ENCODE data around the gene GREB1. TPM values are rescaled to one million over a fixed set of nuclear protein-coding genes. Genes with fewer than 3 reads are reported as not detected.

GREB1 gene
- total RNA-seq, 1 experiment from 2014 or later, result 0.90 TPM

DNA sequence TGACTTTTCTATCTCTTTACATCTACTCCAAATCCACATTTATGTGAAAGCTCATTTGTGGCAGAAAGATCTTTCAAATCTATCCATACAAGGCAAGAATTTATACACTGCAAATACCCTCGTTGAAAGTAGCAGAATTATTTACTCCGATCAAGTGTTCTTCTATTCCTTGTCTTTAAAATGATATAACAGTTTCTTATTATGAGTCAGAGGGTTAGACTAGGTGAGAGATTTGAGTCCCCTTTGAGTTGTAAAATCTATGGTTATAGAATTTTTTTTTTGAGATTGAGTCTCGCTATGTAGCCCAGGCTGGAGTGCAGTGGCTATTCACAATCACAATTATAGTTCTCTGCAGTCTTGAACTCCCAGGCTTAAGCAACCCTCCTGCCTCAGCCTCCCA is 5.6 kb upstream of the GREB1 start:
- no TSS peak for BruUV-seq (replicated peaks)
- H3K27ac Mint-ChIP-seq (ENCODE audit: unreplicated experiment), result no peak overlapping the region
- TF ChIP-seq, protein P1, sequence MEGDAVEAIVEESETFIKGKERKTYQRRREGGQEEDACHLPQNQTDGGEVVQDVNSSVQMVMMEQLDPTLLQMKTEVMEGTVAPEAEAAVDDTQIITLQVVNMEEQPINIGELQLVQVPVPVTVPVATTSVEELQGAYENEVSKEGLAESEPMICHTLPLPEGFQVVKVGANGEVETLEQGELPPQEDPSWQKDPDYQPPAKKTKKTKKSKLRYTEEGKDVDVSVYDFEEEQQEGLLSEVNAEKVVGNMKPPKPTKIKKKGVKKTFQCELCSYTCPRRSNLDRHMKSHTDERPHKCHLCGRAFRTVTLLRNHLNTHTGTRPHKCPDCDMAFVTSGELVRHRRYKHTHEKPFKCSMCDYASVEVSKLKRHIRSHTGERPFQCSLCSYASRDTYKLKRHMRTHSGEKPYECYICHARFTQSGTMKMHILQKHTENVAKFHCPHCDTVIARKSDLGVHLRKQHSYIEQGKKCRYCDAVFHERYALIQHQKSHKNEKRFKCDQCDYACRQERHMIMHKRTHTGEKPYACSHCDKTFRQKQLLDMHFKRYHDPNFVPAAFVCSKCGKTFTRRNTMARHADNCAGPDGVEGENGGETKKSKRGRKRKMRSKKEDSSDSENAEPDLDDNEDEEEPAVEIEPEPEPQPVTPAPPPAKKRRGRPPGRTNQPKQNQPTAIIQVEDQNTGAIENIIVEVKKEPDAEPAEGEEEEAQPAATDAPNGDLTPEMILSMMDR (IDR thresholded peaks at IDR 0.05; ENCODE audit: unreplicated experiment), result no peak
- H3K27me3 Mint-ChIP-seq (ENCODE audit: unreplicated experiment), result peaks cover 79% of the 10 kb centered on the region
- H3K4me1 Mint-ChIP-seq (ENCODE audit: low read depth, unreplicated experiment), result peaks cover 9% of the 10 kb centered on the region
- CTCF ChIA-PET, result no interaction called here
- intact Hi-C loops (cut with micrococcal nuclease; ENCODE audit: unreplicated experiment), result no loop called here
- no peak overlapping the region for H3K4me3 Mint-ChIP-seq (ENCODE audit: low read depth, unreplicated experiment)
- DNase-seq, result no peak
- no peaks in the 10 kb centered on the region for H3K9me3 Mint-ChIP-seq (ENCODE audit: low read depth, unreplicated experiment)
- H3K36me3 Mint-ChIP-seq (ENCODE audit: insufficient read depth, unreplicated experiment), result no peaks in the 10 kb centered on the region

DNA sequence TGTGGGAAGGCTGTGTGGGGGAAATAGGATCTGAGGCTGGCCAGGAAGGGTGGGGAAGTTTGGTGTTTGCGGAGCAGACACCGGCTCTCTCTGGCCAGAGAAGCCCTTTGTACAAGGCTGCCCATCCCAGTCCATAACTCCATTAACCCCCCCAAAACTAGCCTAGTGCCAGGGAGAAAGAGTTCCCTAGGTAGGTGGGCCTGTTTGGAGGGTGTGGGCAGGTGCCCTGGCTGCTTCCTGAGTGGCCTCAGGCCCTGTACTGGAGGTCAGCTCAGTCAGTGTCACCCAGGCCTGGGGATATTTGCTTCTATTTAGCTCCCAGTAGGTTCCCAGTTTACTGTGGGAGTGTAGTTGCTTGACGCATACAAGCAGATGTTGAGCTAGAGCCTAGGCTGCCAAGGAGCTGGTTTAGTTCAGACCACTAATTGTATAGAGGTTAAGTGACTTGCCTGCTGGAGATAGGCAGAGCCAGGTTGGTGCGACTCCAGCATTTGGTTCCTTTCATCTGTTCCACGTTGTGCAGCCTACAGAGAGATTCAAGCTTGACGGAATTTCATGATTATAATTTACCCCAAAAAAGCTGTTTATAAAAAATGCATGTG is 2.9 kb upstream of the GREB1 start:
- intact Hi-C loops (cut with micrococcal nuclease; ENCODE audit: unreplicated experiment), result no loop called here

DNA sequence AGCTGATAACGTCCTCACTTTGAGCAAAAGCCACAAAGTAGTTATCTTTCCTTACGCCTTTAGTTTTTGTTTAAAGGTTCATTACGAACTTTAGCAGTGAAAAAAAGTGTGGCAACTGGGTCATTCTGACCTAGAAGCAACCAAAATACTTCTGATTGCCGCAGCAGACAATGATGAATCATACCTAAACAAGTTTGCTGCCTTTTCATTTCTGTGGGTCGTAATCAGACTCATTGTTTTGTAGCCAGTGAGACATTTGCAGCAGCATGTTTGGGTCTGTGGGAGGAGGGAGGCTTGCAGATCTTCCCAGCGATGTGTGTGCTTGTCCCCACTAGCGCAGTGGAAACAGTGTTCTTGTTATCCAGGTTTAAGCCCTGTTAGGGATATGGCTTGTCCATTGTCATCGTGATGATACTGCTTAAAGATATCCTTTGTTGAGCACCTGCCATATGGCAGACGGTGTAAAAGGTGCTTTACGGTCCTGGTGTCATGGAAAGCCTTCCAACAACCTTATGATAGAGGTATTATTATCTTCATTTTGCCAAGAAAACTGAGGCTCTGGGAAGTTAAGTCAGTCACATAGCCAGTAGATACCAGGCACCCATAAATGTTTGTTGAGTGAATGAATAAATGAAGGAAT is 1.3 kb upstream of the GREB1 start:
- Mint-ChIP-seq H3K27me3 (ENCODE audit: unreplicated experiment) (peaks cover 81% of the 10 kb centered on the region), H3K4me3 (ENCODE audit: low read depth, unreplicated experiment) (no peak overlapping the region), H3K4me1 (ENCODE audit: low read depth, unreplicated experiment) (peaks cover 9% of the 10 kb centered on the region), H3K36me3 (ENCODE audit: insufficient read depth, unreplicated experiment) (no peaks in the 10 kb centered on the region), H3K9me3 (ENCODE audit: low read depth, unreplicated experiment) (no peaks in the 10 kb centered on the region), H3K27ac (ENCODE audit: unreplicated experiment) (no peak overlapping the region)
- BruUV-seq (replicated peaks), result no TSS peak
- CTCF ChIA-PET, result no interaction called here
- intact Hi-C loops (cut with micrococcal nuclease; ENCODE audit: unreplicated experiment), result no loop called here
- TF ChIP-seq, protein P1 (IDR thresholded peaks at IDR 0.05; ENCODE audit: unreplicated experiment), result no peak
- DNase-seq, result no peak

More for the DNA sequence above, 2.9 kb upstream of the GREB1 start:
- H3K9me3 Mint-ChIP-seq (ENCODE audit: low read depth, unreplicated experiment), result no peaks in the 10 kb centered on the region
- BruUV-seq (replicated peaks), result no TSS peak
- H3K27ac Mint-ChIP-seq (ENCODE audit: unreplicated experiment), result no peak overlapping the region
- peaks cover 9% of the 10 kb centered on the region for H3K4me1 Mint-ChIP-seq (ENCODE audit: low read depth, unreplicated experiment)
- H3K36me3 Mint-ChIP-seq (ENCODE audit: insufficient read depth, unreplicated experiment), result no peaks in the 10 kb centered on the region
- no peak for DNase-seq
- CTCF ChIA-PET, result no interaction called here
- TF ChIP-seq, protein P1 (IDR thresholded peaks at IDR 0.05; ENCODE audit: unreplicated experiment), result no peak
- peaks cover 86% of the 10 kb centered on the region for H3K27me3 Mint-ChIP-seq (ENCODE audit: unreplicated experiment)
- no peak overlapping the region for H3K4me3 Mint-ChIP-seq (ENCODE audit: low read depth, unreplicated experiment)

DNA sequence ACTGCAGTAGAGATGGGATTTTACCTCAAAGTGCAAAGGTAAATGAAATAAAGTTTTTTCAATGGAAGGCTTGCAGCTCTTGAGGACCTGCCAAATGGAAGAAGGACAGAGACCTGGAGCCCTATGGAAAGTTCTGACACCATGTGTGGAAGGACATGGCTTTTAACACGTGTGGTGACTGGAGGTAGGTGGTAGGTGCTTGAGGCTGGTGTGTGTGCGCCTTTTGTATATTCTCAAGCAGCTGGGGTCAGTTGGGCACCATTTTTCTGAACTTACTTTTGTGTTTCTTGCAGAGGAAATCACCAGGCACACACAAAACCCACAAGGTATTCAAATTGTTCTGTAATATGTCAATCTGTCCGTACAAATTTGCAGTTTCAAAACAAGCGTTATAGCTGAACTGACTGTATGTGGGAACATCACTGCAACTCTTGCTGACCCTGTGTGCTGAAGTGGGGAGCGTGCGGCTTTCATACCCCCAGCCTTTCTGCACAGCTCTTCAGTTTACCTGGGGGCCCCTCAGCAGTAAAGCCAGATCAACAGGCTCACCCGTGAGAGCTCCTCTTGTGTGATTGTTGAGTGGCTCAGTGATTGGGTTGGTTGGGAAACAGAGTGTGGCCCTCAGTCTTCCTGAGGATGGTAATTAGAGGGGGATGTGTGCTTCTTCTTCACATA is 363 bp downstream of the GREB1 start:
- H3K27ac Mint-ChIP-seq (ENCODE audit: unreplicated experiment), result no peak overlapping the region
- TF ChIP-seq, protein P1 (IDR thresholded peaks at IDR 0.05; ENCODE audit: unreplicated experiment), result no peak
- BruUV-seq (replicated peaks), result no TSS peak
- H3K9me3 Mint-ChIP-seq (ENCODE audit: low read depth, unreplicated experiment), result no peaks in the 10 kb centered on the region
- no peak overlapping the region for H3K4me3 Mint-ChIP-seq (ENCODE audit: low read depth, unreplicated experiment)
- no peaks in the 10 kb centered on the region for H3K36me3 Mint-ChIP-seq (ENCODE audit: insufficient read depth, unreplicated experiment)
- CTCF ChIA-PET, result no interaction called here
- H3K4me1 Mint-ChIP-seq (ENCODE audit: low read depth, unreplicated experiment), result peaks cover 9% of the 10 kb centered on the region
- intact Hi-C loops (cut with micrococcal nuclease; ENCODE audit: unreplicated experiment), result no loop called here
- no peak for DNase-seq
- peaks cover 73% of the 10 kb centered on the region for H3K27me3 Mint-ChIP-seq (ENCODE audit: unreplicated experiment)

Measured in Calu3 (cell line).